Measurements from ENCODE around the gene DDOST.

DNA sequence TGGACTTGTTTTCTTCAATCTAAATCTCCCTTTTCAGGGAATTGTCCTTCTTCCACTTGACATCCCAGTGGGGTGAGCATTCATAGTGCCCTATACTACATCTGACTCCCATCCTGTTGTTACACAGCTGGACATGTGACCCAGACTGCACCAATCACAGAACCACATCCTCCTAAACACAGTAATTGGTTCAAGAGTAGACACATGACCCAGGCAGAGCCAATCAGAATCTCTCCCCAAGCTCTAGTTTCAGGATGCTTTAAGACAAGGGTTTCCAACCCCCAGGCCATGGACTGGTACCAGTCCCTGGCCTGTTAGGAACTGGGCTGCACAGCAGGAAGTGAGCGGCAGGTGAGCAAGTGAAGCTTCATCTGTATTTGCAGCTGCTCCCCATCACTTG lies 5.6 kb upstream of the DDOST start:
- TF ChIP-seq POLR2AphosphoS5 (IDR thresholded peaks at IDR 0.05; ENCODE audit: low read depth, low read length): no peak
- TF ChIP-seq, protein P1, sequence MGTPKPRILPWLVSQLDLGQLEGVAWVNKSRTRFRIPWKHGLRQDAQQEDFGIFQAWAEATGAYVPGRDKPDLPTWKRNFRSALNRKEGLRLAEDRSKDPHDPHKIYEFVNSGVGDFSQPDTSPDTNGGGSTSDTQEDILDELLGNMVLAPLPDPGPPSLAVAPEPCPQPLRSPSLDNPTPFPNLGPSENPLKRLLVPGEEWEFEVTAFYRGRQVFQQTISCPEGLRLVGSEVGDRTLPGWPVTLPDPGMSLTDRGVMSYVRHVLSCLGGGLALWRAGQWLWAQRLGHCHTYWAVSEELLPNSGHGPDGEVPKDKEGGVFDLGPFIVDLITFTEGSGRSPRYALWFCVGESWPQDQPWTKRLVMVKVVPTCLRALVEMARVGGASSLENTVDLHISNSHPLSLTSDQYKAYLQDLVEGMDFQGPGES (IDR thresholded peaks at IDR 0.05; ENCODE audit: low read depth, low read length): no peak
- TF ChIP-seq CTCF (IDR thresholded peaks at IDR 0.05): no peak
- no peak for TF ChIP-seq TEAD4 (IDR thresholded peaks at IDR 0.05; ENCODE audit: borderline replicate concordance, insufficient read depth)
- no peak for TF ChIP-seq SIN3A (IDR thresholded peaks at IDR 0.05; ENCODE audit: borderline replicate concordance, low read depth, low read length)
- TF ChIP-seq RXRA (IDR thresholded peaks at IDR 0.05; ENCODE audit: borderline replicate concordance, low read depth): no peak
- TF ChIP-seq CHD2 (IDR thresholded peaks at IDR 0.05; ENCODE audit: low read length, partially characterized antibody): no peak
- no peak for TF ChIP-seq SMC3 (IDR thresholded peaks at IDR 0.05; ENCODE audit: low read depth, low read length)
- TF ChIP-seq TAF1 (IDR thresholded peaks at IDR 0.05; ENCODE audit: borderline replicate concordance, low read depth, low read length): no peak
- TF ChIP-seq RAD21 (IDR thresholded peaks at IDR 0.05; ENCODE audit: low read length): no peak
- no peak for TF ChIP-seq EZH2phosphoT487 (IDR thresholded peaks at IDR 0.05; ENCODE audit: borderline replicate concordance, low read depth)
- TF ChIP-seq, protein P2, sequence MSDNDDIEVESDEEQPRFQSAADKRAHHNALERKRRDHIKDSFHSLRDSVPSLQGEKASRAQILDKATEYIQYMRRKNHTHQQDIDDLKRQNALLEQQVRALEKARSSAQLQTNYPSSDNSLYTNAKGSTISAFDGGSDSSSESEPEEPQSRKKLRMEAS (IDR thresholded peaks at IDR 0.05; ENCODE audit: low read depth): no peak
- TF ChIP-seq, protein P3, sequence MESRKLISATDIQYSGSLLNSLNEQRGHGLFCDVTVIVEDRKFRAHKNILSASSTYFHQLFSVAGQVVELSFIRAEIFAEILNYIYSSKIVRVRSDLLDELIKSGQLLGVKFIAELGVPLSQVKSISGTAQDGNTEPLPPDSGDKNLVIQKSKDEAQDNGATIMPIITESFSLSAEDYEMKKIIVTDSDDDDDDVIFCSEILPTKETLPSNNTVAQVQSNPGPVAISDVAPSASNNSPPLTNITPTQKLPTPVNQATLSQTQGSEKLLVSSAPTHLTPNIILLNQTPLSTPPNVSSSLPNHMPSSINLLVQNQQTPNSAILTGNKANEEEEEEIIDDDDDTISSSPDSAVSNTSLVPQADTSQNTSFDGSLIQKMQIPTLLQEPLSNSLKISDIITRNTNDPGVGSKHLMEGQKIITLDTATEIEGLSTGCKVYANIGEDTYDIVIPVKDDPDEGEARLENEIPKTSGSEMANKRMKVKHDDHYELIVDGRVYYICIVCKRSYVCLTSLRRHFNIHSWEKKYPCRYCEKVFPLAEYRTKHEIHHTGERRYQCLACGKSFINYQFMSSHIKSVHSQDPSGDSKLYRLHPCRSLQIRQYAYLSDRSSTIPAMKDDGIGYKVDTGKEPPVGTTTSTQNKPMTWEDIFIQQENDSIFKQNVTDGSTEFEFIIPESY (IDR thresholded peaks at IDR 0.05; ENCODE audit: borderline replicate concordance, low read depth): no peak
- no peak for TF ChIP-seq USF2 (IDR thresholded peaks at IDR 0.05; ENCODE audit: borderline replicate concordance, low read depth, low read length)

All from SK-N-SH (cell line).